HG03565 (cell line): ENCODE data around the gene COA1.
"Not testable (repeated sequence)": the region's sequence is repeated elsewhere in the genome, so short reads cannot be mapped to it uniquely, and the experiment has no call there.

Experiments used
- ATAC-seq: cut with Tn5 transposase; IDR thresholded peaks from one replicate; pipeline ENCODE4 v1.9.1; 2021; ENCODE audit warnings: mild to moderate bottlenecking, moderate library complexity; ENCODE audit not compliant: unreplicated experiment

The COA1 gene

DNA sequence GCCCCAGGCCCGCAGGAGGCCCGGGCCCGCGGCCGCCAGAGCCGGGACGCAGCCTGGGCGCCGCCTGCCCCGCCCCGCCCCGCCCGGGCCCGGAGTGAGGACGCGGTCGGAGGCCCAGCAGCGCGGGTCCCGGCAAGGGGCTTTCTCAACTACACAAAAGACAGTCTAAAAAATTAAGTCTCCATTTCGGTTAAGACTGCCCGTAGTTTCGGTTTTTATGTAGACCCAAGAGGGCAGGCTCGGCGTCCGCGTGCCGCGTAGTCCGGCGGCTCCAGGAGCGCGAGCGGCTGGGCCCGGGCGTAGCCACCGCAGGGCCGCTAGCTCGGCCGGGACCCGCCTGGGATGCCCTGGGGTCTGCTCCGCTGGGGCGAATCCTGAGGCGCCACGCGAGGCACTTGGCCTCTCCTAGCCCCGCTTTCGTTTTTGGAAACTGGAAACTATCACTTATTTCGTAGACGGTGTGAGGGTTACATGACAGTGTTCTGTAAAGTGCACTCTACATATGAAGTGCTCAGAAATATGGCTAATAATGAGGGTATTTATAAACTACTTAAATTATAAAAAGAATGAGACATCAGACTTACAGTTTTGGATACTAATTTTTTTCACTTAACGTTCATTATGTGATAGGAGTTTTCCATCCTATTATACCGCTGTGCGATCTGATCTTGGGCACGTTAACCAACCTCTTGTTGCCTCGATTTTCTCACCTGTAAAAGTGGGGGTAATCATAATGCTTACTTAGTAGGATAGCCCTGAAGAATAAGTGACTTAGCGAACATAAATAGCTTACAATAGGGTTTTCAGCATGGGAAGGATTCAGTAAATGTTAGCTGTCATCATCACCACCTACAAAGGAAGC lies 29.7 kb upstream of the COA1 start:
- peak; percentile 48 for ATAC-seq

DNA sequence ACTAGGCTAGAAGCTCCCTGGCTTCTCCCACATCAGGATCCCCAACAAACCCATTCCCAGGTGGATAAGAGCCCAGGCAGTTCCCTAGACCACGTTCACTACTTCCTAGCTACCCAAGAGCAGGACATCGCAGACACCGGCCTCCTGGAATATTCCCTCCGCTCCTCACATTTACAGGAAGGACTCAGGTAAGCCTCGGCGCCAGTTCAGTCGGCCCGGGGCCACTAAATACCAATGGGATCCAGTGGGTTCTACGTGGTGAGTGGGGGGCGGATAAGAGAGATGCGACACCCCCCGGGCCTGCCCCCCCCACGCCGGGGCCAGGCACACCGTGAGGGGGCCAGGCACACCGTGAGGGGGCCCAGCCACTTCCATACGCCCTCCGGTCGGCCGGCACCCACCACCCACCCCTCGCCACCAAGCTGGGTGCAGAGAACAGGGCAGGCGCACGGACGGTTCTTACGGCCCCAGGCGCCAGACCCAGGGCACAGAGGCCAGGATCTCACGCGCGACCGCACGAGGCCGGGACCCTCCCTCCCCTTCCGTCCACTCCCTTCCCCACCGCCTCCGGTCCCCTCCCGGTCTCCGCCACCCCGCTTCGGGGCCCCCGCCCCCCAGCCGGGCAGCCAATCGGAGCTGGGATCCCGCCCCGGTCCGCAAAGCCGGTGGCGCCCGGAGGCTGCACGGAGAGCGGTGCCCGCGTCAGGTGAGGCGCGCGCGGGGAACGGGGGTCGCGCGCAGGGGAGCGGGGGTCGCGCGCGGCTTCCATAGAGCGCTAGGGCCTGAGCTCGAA lies 28.9 kb upstream of the COA1 start, which contains the start of gene BLVRA:
Gene BLVRA (plus strand): TSS at position 652 of the 793 bp plus-strand sequence. CDS start 12,479 bp downstream, outside the sequence.
- peak; percentile 33 for ATAC-seq

GRCh38 chr7:43757073-43757720 lies 27.9 kb upstream of the COA1 start:
- ATAC-seq, result no peak

DNA sequence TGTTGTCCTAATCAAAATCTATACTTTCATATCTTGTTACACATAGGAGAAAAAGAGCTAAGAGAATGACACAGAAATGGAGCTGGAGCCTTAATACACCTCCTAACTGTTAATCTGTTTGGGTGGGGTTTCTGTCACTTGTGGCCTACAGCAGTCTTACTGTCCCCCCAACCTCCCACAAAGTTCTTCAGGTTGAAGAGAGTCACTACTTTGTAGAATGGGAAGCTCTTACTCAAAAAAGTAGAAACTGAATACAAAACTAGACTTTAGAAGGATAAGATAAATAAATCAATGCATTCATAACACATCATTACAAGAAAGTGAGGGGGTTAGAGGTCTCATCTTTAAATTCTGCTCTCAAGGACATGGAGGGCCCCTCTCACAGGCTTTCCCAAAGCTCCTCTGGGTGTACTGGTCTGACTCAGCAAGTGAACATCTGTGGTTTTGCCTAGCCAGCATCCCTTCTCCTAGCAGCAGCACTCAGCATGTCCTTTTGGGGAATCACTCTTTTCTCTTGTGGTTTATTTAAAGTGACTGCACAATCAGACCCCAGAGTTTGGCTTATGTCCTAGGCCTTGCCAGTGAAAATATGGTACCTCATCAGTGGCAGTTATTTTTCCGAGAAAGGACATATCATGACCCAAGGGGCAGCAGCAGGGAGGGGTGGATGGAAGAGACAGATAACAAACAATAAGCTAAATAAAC lies 27.2 kb upstream of the COA1 start:
- ATAC-seq, result no peak

- ATAC-seq, result no peak
Measured at GRCh38 chr7:43754596-43754995, 25.3 kb upstream of the COA1 start.

- no peak for ATAC-seq
Measured at GRCh38 chr7:43753843-43754242, 24.5 kb upstream of the COA1 start.

GRCh38 chr7:43753271-43753810 lies 24.0 kb upstream of the COA1 start:
- no peak for ATAC-seq

GRCh38 chr7:43752411-43752810 lies 23.1 kb upstream of the COA1 start:
- no peak for ATAC-seq

DNA sequence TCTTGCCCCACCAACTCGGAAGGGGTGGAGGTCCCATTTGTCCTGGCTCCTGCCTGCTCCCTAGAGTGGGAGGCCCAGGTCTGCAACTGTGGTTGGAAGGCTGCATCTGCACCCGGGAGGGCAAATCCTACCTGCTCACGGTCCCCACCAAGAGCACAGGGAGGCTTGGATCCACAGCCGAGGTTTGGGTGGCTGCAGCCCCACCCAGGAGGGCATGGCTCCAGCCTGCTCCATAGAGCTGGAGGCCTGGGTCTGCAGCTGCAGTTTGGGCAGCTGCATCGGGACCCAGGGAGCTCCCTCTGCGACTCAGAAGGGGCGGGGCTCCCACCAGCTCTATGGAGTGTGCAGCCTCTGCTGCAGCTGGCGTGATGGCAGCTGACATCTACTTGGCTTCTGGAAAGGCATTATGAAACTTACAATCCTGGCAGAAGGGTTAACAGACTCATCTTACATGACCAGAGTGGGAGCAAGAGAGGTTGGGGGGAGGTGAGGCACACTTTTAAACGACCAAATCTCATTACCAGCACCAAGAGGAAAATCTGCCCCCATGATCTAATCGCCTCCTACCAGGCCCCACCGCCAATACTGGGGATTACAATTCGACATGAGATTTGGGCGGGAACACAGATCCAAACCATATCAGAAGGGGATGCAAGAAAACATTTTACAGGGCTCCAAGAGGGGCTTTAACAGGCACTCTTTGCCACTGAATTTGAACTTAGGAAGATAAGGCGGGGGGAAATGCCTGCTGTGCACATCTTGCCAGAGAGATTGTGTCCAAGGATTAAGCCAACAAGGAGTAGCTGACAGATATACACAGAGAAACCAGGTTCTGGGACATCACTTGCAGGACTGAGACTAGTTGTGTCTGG lies 20.9 kb upstream of the COA1 start:
- no peak for ATAC-seq

- no peak for ATAC-seq
Measured at GRCh38 chr7:43749383-43749940, 20.1 kb upstream of the COA1 start.

DNA sequence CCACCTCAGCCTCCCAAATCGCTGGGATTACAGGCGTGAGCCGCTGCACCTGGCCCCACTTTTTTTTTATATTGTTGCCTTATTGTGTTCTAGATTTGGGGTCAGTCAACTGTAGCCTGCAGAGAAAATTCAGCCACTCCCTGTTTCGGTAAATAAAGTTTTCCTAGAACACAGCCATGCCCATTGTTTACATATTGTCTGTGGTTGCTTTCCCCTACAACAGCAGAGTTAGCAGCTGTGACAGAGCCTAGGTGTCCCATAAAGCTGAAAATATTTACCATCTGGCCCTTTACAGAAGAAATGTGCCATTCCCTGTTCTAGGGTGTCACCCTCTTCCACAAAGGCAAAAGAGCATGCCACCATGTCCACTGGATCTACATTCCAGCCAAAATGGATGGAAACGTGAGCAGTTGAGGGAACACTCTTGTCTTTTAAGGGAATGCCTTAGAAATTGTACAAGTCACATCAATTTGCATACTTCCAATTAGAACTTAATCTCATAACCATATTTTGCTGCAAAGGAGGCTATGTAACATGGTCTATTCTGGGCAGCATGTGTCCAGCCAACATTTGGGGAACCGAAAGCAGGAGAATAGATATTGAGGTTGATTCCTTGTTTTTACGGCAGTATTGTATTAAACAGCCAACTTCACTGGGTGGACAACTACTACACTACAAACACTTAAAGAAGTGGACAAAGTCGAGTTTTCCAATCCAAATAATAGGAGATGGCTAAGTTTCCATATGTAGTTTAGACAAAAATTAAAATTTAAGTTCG lies 18.2 kb upstream of the COA1 start:
- ATAC-seq, result no peak

GRCh38 chr7:43742692-43743091 lies 13.4 kb upstream of the COA1 start:
- no peak for ATAC-seq

DNA sequence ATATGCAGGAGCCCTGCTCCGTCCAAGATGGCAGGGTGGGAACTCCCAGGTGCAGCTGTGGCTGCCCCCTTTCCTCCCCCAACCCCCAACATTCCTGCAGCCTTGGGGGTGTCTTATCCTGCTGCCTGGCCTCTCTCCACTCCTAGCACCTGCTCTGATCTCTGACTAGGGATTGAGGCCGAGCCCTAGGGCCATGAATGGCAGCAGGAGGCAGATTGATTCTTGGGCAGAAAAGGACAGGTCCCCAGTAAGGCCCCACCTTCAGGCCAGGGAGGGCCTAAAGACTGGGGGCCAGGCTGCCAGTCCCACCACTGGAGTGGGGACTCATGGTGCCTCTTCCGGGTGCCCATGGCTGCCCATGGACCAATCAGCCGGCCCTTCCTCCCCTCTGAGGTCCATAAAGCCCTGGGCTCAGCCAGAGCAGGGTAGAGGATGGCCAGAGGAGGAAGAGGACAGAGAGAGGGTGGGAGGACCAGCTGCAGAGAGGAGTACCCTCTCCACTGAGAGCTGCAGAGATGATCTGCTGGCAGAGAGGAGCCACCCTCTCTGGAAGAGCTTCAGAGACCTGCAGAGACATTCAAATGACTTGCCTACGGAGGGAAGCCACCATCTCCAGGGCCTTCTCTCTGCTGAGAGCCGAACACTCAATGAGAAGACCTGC lies 8.3 kb upstream of the COA1 start:
- no peak for ATAC-seq

DNA sequence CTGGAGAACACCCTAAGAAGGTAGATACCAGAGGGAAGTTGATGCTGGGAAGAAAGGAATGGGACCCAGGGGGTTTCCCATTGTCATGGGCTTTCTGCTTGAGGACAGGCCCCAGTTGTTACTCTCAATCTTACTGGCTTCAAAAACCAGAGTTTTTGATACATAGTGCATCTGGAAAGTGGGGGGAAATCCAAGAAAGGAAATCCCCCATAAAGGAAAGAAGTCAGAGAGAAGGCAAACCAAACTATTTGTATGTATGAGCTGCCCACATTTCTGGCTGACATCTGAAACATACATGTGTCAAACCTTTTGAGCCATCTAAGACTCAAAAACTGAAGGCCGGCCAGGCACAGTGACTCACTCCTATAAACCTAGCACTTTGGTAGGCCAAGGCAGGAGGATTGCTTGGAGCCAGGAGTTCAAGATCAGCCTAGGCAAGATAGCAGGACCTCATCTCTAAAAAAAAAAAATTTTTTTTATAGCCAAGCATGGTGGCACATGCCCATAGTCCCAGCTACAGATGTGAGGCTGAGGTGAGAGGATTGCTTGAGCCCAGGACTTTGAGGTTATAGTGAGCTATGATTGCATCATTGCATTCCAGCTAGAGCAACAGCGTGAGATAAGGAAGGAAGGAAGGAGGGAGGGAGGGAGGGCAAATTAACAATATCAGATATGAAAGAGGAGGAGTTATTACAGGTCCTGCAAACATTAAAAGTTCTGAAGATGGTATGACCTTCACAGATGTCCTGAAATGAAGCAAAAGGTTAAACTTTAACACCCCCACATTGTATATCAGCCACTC lies 6.7 kb upstream of the COA1 start:
- ATAC-seq, result peak; percentile 64

- peak; percentile 23 for ATAC-seq
Measured at GRCh38 chr7:43735403-43735801, 6.1 kb upstream of the COA1 start.

GRCh38 chr7:43734575-43735332 lies 5.4 kb upstream of the COA1 start:
- ATAC-seq, result not testable (repeated sequence)
